Osteocyte (in vitro differentiated cells): ENCODE data around the gene EPAS1. TPM values are rescaled to one million over a fixed set of nuclear protein-coding genes. Genes with fewer than 3 reads are reported as not detected.
A peak's percentile ranks its signal among the peaks of the same experiment; 100 is the strongest.

Experiments
- DNase-seq: peaks from one replicate; pipeline ENCODE4 v3.0.0; 2021; ENCODE audit warnings: mixed read lengths; ENCODE audit not compliant: unreplicated experiment; ENCODE audit errors: extremely low spot score
- H3K27ac Mint-ChIP-seq: one replicate; pipeline ENCODE4 v1.8.0; 2021; ENCODE audit warnings: mild to moderate bottlenecking, mixed read lengths; ENCODE audit not compliant: unreplicated experiment
- H3K27me3 Mint-ChIP-seq: one replicate; pipeline ENCODE4 v1.8.0; 2021; ENCODE audit warnings: mixed read lengths; ENCODE audit not compliant: unreplicated experiment
- H3K36me3 Mint-ChIP-seq: one replicate; pipeline ENCODE4 v1.8.0; 2021; ENCODE audit warnings: mixed read lengths; ENCODE audit not compliant: unreplicated experiment
- H3K4me1 Mint-ChIP-seq: one replicate; pipeline ENCODE4 v1.8.0; 2021; ENCODE audit warnings: mixed read lengths; ENCODE audit not compliant: unreplicated experiment
- H3K4me3 Mint-ChIP-seq: one replicate; pipeline ENCODE4 v1.8.0; 2021; ENCODE audit warnings: mild to moderate bottlenecking, moderate library complexity, mixed read lengths; ENCODE audit not compliant: unreplicated experiment
- H3K9me3 Mint-ChIP-seq: one replicate; pipeline ENCODE4 v1.8.0; 2021; ENCODE audit warnings: mixed read lengths; ENCODE audit not compliant: unreplicated experiment
- CTCF ChIP-seq: fragments of 200-600 bp; sonication (generic); IDR thresholded peaks from 2 replicates; pipeline ENCODE4 v1.5.0; 2021; ENCODE audit warnings: antibody characterized with exemption, mild to moderate bottlenecking, moderate library complexity
- total RNA-seq: library from RNA; stranded (reverse); gene quantifications from 2 replicates; pipeline ENCODE4 v1.2.1, GENCODE V29; 2021

The EPAS1 gene
- total RNA-seq, 1 donor from 2014 or later: 14.1 TPM

- Mint-ChIP-seq H3K36me3 (no peaks in the 10 kb centered on the region), H3K9me3 (no peaks in the 10 kb centered on the region), H3K27me3 (peaks cover 48% of the 10 kb centered on the region), H3K4me1 (no peaks in the 10 kb centered on the region), H3K27ac (no peak overlapping the region), H3K4me3 (no peak overlapping the region)
- no peak for DNase-seq
- TF ChIP-seq CTCF: no peak
Measured at GRCh38 chr2:46284796-46285195, 12.4 kb upstream of the EPAS1 start.

GRCh38 chr2:46286715-46287114 lies 10.5 kb upstream of the EPAS1 start:
- H3K4me1 Mint-ChIP-seq: no peaks in the 10 kb centered on the region
- no peaks in the 10 kb centered on the region for H3K9me3 Mint-ChIP-seq
- no peak overlapping the region for H3K4me3 Mint-ChIP-seq
- TF ChIP-seq CTCF: no peak
- H3K27ac Mint-ChIP-seq: no peak overlapping the region
- H3K36me3 Mint-ChIP-seq: no peaks in the 10 kb centered on the region
- H3K27me3 Mint-ChIP-seq: peaks cover 54% of the 10 kb centered on the region
- DNase-seq: no peak

- Mint-ChIP-seq H3K4me3 (no peak overlapping the region), H3K9me3 (no peaks in the 10 kb centered on the region)
Measured at GRCh38 chr2:46290078-46290477, 7.1 kb upstream of the EPAS1 start.

GRCh38 chr2:46293466-46293865 lies 3.7 kb upstream of the EPAS1 start:
- Mint-ChIP-seq H3K27me3 (peaks cover 52% of the 10 kb centered on the region), H3K27ac (no peak overlapping the region), H3K9me3 (no peaks in the 10 kb centered on the region), H3K4me3 (no peak overlapping the region), H3K4me1 (peaks cover 10% of the 10 kb centered on the region), H3K36me3 (no peaks in the 10 kb centered on the region)
- no peak for TF ChIP-seq CTCF
- no peak for DNase-seq

More at GRCh38 chr2:46290078-46290477, 7.1 kb upstream of the EPAS1 start:
- no peak overlapping the region for H3K27ac Mint-ChIP-seq
- no peak for DNase-seq
- peaks cover 40% of the 10 kb centered on the region for H3K27me3 Mint-ChIP-seq
- H3K4me1 Mint-ChIP-seq: no peaks in the 10 kb centered on the region
- no peaks in the 10 kb centered on the region for H3K36me3 Mint-ChIP-seq
- no peak for TF ChIP-seq CTCF

- DNase-seq: no peak
- Mint-ChIP-seq H3K27me3 (peaks cover 51% of the 10 kb centered on the region), H3K27ac (no peak overlapping the region), H3K9me3 (no peaks in the 10 kb centered on the region), H3K36me3 (no peaks in the 10 kb centered on the region), H3K4me1 (peaks cover 17% of the 10 kb centered on the region), H3K4me3 (no peak overlapping the region)
- peak; percentile 51 for TF ChIP-seq CTCF
Measured at GRCh38 chr2:46294176-46294836, 2.9 kb upstream of the EPAS1 start.
